BE2C (cell line): ENCODE data around the gene SEMA3F.

Experiments
- DNase-seq: peaks from one replicate; pipeline ENCODE4 v3.0.0-alpha.2; 2020
- H3K27me3 ChIP-seq: fragments of 250-450 bp; sonication (Bioruptor Pico); 2 replicates; pipeline ENCODE4 v1.5.1; 2020; ENCODE audit warnings: mild to moderate bottlenecking
- H3K36me3 ChIP-seq: fragments of 250-450 bp; sonication (Bioruptor Pico); 2 replicates; pipeline ENCODE4 v1.5.1; 2020; ENCODE audit warnings: mild to moderate bottlenecking
- H3K4me1 ChIP-seq: fragments of 250-450 bp; sonication (Bioruptor Pico); 2 replicates; pipeline ENCODE4 v1.5.1; 2020
- H3K4me3 ChIP-seq: 2 replicates; pipeline ENCODE4 v1.5.1; 2011; ENCODE audit warnings: low read depth, low read length
- H3K9me3 ChIP-seq: fragments of 250-450 bp; sonication (Bioruptor Pico); 2 replicates; pipeline ENCODE4 v1.5.1; 2020
- TF ChIP-seq, protein P1 (sequence below): IDR thresholded peaks from 2 replicates; pipeline ENCODE4 v1.5.1; 2012; ENCODE audit warnings: mild to moderate bottlenecking, low read depth, low read length

SEMA3F gene

GRCh38 chr3:50217681-50218080 is 62.6 kb downstream of the SEMA3F start:
- no peaks in the 10 kb centered on the region for H3K9me3 ChIP-seq
- no peaks in the 10 kb centered on the region for H3K36me3 ChIP-seq
- no peak overlapping the region for H3K4me3 ChIP-seq
- no peaks in the 10 kb centered on the region for H3K27me3 ChIP-seq
- no peak for DNase-seq
- TF ChIP-seq, protein P1, sequence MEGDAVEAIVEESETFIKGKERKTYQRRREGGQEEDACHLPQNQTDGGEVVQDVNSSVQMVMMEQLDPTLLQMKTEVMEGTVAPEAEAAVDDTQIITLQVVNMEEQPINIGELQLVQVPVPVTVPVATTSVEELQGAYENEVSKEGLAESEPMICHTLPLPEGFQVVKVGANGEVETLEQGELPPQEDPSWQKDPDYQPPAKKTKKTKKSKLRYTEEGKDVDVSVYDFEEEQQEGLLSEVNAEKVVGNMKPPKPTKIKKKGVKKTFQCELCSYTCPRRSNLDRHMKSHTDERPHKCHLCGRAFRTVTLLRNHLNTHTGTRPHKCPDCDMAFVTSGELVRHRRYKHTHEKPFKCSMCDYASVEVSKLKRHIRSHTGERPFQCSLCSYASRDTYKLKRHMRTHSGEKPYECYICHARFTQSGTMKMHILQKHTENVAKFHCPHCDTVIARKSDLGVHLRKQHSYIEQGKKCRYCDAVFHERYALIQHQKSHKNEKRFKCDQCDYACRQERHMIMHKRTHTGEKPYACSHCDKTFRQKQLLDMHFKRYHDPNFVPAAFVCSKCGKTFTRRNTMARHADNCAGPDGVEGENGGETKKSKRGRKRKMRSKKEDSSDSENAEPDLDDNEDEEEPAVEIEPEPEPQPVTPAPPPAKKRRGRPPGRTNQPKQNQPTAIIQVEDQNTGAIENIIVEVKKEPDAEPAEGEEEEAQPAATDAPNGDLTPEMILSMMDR: no peak
- H3K4me1 ChIP-seq: no peaks in the 10 kb centered on the region

- H3K9me3 ChIP-seq: no peaks in the 10 kb centered on the region
- no peaks in the 10 kb centered on the region for H3K4me1 ChIP-seq
- no peak for DNase-seq
- no peaks in the 10 kb centered on the region for H3K27me3 ChIP-seq
- no peaks in the 10 kb centered on the region for H3K36me3 ChIP-seq
- H3K4me3 ChIP-seq: no peak overlapping the region
- TF ChIP-seq, protein P1: no peak
Observed at GRCh38 chr3:50218448-50218847, 63.3 kb downstream of the SEMA3F start.

DNA sequence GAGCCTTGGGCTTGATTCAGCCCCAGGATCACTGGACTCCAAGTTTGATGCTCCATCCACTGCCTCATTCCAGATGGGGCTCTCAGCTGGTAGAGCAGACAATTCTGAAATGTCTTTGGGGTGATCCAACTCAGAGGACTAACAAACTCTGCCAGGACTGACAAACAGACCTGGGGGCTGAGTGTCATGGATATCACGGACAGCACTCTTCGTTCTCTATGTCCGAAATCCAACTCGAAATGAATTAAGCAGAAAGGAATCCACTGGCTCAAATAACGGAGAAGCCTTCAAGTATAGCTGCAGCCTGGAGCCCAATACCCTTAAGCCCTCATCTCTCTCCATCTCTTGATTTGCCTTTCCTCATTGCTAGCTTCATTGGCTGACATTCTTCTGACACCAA is 64.2 kb downstream of the SEMA3F start:
- H3K36me3 ChIP-seq: no peaks in the 10 kb centered on the region

DNA sequence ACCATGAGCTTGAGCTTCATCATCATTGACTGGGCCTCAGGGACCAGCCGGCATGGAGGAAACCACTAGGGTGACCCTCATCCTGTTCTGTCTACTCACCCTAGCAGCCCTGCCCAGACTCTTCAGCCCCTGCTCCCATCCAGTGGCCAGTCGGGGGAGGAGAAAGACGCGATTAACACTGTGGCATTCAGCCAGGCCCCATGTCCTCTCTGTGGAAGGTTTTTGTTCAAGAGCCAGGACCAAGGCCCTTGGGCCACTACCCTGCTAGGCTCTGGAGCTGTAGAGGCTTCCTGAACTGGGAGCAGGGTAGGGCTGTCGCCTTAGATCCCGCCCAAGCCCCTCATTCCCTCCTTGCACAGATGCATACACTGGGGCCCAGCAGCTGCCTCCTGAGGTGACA is 65.0 kb downstream of the SEMA3F start:
- Histone ChIP-seq H3K4me3 (no peak overlapping the region), H3K27me3 (no peaks in the 10 kb centered on the region), H3K36me3 (no peaks in the 10 kb centered on the region), H3K9me3 (no peaks in the 10 kb centered on the region), H3K4me1 (no peaks in the 10 kb centered on the region)
- TF ChIP-seq, protein P1: no peak
- DNase-seq: no peak

More for the DNA sequence above, 64.2 kb downstream of the SEMA3F start:
- Histone ChIP-seq H3K27me3 (no peaks in the 10 kb centered on the region), H3K4me1 (no peaks in the 10 kb centered on the region), H3K4me3 (no peak overlapping the region), H3K9me3 (no peaks in the 10 kb centered on the region)
- no peak for DNase-seq
- TF ChIP-seq, protein P1: no peak

DNA sequence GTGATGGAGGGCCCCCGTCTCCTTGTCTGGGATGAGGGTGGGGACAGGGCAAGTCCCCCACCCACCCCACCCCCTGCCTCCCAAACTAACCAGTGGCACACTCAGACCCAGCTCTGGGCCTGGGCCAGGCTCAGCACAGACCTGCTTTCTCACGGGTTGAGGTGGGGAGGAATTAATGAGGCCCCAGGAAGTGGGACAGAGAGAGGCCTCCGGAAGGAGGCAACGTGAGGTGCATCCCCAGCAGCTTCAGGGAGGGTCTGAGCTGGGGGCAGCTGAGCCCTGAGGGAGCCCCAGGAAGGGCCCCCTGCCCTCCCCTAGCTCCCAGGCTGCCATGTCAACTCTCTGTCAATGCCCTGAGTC is 65.9 kb downstream of the SEMA3F start:
- Histone ChIP-seq H3K36me3 (no peaks in the 10 kb centered on the region), H3K27me3 (no peaks in the 10 kb centered on the region), H3K9me3 (no peaks in the 10 kb centered on the region), H3K4me1 (no peaks in the 10 kb centered on the region), H3K4me3 (no peak overlapping the region)
- TF ChIP-seq, protein P1: no peak
- no peak for DNase-seq

GRCh38 chr3:50221411-50222168 is 66.5 kb downstream of the SEMA3F start:
- no peaks in the 10 kb centered on the region for H3K4me1 ChIP-seq
- H3K4me3 ChIP-seq: no peak overlapping the region

More at GRCh38 chr3:50221411-50222168, 66.5 kb downstream of the SEMA3F start:
- Histone ChIP-seq H3K36me3 (no peaks in the 10 kb centered on the region), H3K27me3 (no peaks in the 10 kb centered on the region), H3K9me3 (no peaks in the 10 kb centered on the region)
- no peak for DNase-seq
- TF ChIP-seq, protein P1: no peak
